ENCODE data around the gene GRK5. TPM values are rescaled to one million over a fixed set of nuclear protein-coding genes. Genes with fewer than 3 reads are reported as not detected.
A peak's percentile ranks its signal among the peaks of the same experiment; 100 is the strongest.

Gene GRK5
- total RNA-seq, 1 donor from 2014 or later: 25.3 TPM

DNA sequence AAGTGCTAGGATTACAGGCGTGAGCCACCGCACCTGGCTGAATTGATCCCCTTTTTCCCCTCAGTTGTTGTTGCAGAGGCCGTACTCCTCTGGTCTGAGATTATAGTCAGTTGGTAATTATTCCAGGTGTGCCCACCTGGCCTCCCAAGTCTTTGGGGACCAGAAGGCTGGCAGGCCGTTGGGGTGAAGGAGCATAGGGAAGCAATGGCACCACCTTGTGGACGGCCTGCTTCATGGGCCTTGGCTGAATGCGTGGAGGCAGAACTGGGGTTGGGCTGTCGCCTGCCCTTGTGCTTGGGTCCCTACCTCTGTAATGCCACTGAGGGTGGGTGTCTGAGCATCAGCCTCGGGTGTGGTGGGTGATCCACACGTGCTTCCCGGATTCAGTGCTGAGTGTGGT is 209.5 kb downstream of the GRK5 start:
- H3K4me3 Mint-ChIP-seq: no peak overlapping the region
- no peaks in the 10 kb centered on the region for H3K4me1 Mint-ChIP-seq (ENCODE audit: low read depth)
- intact Hi-C loops (cut with micrococcal nuclease): loop anchor here (1.0 kb wide), 6 partner anchors 102 to 285 kb away; partner anchors contain the start of gene SFXN4
- H3K36me3 Mint-ChIP-seq (ENCODE audit: low read depth): peaks cover 8% of the 10 kb centered on the region
- H3K9me3 Mint-ChIP-seq: no peaks in the 10 kb centered on the region
- H3K27ac Mint-ChIP-seq: no peak overlapping the region
- DNase-seq (ENCODE audit: low spot score): peak; percentile 51
- H3K27me3 Mint-ChIP-seq (ENCODE audit: insufficient read depth): no peaks in the 10 kb centered on the region

DNA sequence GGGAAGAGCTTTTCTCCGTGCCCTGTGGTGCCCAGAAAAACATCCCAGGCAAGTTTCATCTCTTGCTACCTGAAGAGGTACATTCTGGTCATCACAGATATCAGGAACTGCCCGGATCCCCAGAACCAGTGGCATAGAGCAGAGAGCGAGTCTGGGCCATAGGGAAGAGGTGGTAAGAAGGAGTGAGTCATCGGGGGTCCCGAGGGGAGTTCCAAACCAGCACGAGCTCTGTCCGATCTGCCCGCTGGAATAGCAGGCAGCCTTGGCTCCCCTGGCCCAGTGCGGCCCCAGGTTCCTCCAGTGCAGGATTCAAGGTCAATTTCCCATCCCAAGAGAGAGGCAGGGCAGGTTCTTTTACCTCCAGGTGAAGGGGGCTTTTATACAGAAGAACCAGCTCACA is 210.5 kb downstream of the GRK5 start:
- H3K27me3 Mint-ChIP-seq (ENCODE audit: insufficient read depth): no peaks in the 10 kb centered on the region
- peaks cover 8% of the 10 kb centered on the region for H3K36me3 Mint-ChIP-seq (ENCODE audit: low read depth)
- no peak overlapping the region for H3K4me3 Mint-ChIP-seq
- intact Hi-C loops (cut with micrococcal nuclease): loop anchor here (1.0 kb wide), 6 partner anchors 103 to 286 kb away; partner anchors contain the start of gene SFXN4
- H3K9me3 Mint-ChIP-seq: no peaks in the 10 kb centered on the region
- no peak for DNase-seq (ENCODE audit: low spot score)
- no peaks in the 10 kb centered on the region for H3K4me1 Mint-ChIP-seq (ENCODE audit: low read depth)
- H3K27ac Mint-ChIP-seq: no peak overlapping the region

GRCh38 chr10:119418362-119418761 is 211.0 kb downstream of the GRK5 start:
- intact Hi-C loops (cut with micrococcal nuclease): no loop called here
- Mint-ChIP-seq H3K27ac (no peak overlapping the region), H3K9me3 (no peaks in the 10 kb centered on the region), H3K27me3 (ENCODE audit: insufficient read depth) (no peaks in the 10 kb centered on the region), H3K36me3 (ENCODE audit: low read depth) (peaks cover 8% of the 10 kb centered on the region), H3K4me3 (no peak overlapping the region), H3K4me1 (ENCODE audit: low read depth) (no peaks in the 10 kb centered on the region)
- DNase-seq (ENCODE audit: low spot score): no peak

- no peaks in the 10 kb centered on the region for H3K4me1 Mint-ChIP-seq (ENCODE audit: low read depth)
Observed at GRCh38 chr10:119419931-119420330, 212.6 kb downstream of the GRK5 start.

DNA sequence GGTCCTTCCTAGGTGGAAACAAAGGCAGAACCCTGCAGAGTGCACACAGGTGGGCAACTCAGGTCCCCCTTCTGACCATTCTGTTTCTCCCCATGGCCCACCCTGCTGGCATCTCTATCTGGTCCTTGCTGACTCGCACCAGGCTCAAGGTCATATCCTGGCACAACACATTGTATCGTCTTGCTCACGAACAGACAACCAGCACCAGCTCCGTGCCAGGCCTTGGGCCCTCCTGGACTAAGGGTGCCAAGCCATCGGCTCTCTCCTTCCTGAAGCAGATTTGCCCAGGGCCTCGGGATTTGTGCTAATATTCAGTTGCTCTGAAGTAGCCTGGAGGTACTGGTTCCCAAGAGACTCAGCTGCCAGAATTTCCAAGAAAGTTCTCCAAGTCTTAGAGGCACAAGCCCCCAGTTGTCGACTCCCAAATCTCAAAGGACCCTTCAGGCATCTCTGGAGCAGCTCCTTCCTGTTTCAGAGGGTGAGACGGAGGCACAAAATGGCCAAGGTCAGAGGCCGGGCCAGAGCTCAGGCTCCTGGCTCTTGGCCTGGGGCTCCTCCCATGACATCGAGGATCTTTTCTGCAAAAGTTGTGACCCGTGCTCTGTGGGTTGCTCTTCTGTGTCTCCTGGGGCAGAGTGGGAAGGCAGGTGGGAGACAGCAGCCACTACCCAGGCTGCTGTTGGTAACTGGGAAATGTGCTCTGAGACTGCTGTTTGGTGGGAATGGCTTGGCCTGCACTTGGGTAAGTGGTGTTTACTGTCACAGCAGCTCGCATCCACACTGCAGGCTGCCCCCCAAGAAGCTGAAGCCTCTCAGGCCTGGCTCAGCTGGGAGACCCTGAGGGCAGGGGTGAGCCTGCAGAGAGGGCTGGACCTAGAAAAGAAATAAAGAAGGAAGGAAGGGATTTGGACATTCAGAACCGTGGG is 213.8 kb downstream of the GRK5 start:
- no peaks in the 10 kb centered on the region for H3K9me3 Mint-ChIP-seq
- no peak overlapping the region for H3K4me3 Mint-ChIP-seq
- peaks cover 17% of the 10 kb centered on the region for H3K36me3 Mint-ChIP-seq (ENCODE audit: low read depth)
- intact Hi-C loops (cut with micrococcal nuclease): no loop called here
- H3K27me3 Mint-ChIP-seq (ENCODE audit: insufficient read depth): no peaks in the 10 kb centered on the region
- no peaks in the 10 kb centered on the region for H3K4me1 Mint-ChIP-seq (ENCODE audit: low read depth)
- DNase-seq (ENCODE audit: low spot score): no peak
- peak overlapping the region; percentile 57 for H3K27ac Mint-ChIP-seq

More at GRCh38 chr10:119419931-119420330, 212.6 kb downstream of the GRK5 start:
- Mint-ChIP-seq H3K9me3 (no peaks in the 10 kb centered on the region), H3K27ac (no peak overlapping the region), H3K36me3 (ENCODE audit: low read depth) (peaks cover 13% of the 10 kb centered on the region), H3K27me3 (ENCODE audit: insufficient read depth) (no peaks in the 10 kb centered on the region), H3K4me3 (no peak overlapping the region)
- DNase-seq (ENCODE audit: low spot score): no peak
- intact Hi-C loops (cut with micrococcal nuclease): no loop called here

DNA sequence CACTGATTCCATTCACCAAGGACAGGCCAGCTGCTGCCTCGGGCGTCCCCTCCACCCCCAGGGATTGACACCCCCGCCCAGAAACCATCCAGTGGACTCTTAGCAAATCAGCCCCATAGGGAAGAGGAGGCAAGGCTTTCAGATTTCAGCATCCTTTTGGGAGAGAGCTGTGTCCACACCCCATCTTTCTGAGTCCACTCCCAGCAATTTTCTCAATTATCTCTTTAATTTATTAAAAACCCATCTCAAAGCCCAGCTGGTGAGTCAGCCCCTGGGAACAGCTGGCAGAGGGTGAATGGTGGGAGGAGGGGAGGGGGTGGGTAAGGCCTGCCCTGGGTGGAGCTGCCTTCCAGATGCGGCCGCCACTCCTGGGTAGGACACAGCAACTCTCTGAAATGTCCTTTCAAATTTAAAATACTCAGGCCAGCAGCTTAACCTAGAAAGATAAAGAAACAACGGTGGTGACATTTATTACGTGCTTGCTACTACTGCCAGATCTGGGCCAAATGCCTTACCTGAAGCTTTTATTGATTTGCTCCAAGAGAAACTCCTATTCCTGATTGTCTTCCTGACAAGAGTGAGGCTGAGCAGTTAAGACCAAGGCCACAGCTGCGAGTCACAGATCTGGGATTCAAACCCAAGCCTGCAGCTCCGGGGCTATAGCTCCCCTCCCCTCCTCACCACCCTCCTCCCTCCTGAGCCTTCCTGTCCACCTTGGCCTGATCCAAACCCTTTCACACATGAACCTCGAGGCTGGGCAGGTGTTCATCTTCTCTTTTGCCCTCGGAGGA is 214.7 kb downstream of the GRK5 start:
- Mint-ChIP-seq H3K4me1 (ENCODE audit: low read depth) (no peaks in the 10 kb centered on the region), H3K27ac (peak overlapping the region; percentile 57), H3K9me3 (no peaks in the 10 kb centered on the region), H3K4me3 (no peak overlapping the region), H3K27me3 (ENCODE audit: insufficient read depth) (no peaks in the 10 kb centered on the region), H3K36me3 (ENCODE audit: low read depth) (peaks cover 16% of the 10 kb centered on the region)
- intact Hi-C loops (cut with micrococcal nuclease): no loop called here
- no peak for DNase-seq (ENCODE audit: low spot score)

GRCh38 chr10:119422682-119423509 is 215.5 kb downstream of the GRK5 start:
- no peaks in the 10 kb centered on the region for H3K27me3 Mint-ChIP-seq (ENCODE audit: insufficient read depth)
- H3K27ac Mint-ChIP-seq: no peak overlapping the region
- peaks cover 12% of the 10 kb centered on the region for H3K36me3 Mint-ChIP-seq (ENCODE audit: low read depth)
- no peak overlapping the region for H3K4me3 Mint-ChIP-seq
- DNase-seq (ENCODE audit: low spot score): no peak
- H3K4me1 Mint-ChIP-seq (ENCODE audit: low read depth): no peaks in the 10 kb centered on the region
- H3K9me3 Mint-ChIP-seq: no peaks in the 10 kb centered on the region
- intact Hi-C loops (cut with micrococcal nuclease): no loop called here

GRCh38 chr10:119423510-119424257 is 216.3 kb downstream of the GRK5 start:
- DNase-seq (ENCODE audit: low spot score): no peak
- Mint-ChIP-seq H3K36me3 (ENCODE audit: low read depth) (peaks cover 12% of the 10 kb centered on the region), H3K4me1 (ENCODE audit: low read depth) (no peaks in the 10 kb centered on the region), H3K27me3 (ENCODE audit: insufficient read depth) (no peaks in the 10 kb centered on the region), H3K27ac (no peak overlapping the region), H3K4me3 (no peak overlapping the region), H3K9me3 (no peaks in the 10 kb centered on the region)
- intact Hi-C loops (cut with micrococcal nuclease): no loop called here

- Mint-ChIP-seq H3K9me3 (no peaks in the 10 kb centered on the region), H3K27me3 (ENCODE audit: insufficient read depth) (no peaks in the 10 kb centered on the region), H3K4me1 (ENCODE audit: low read depth) (no peaks in the 10 kb centered on the region), H3K36me3 (ENCODE audit: low read depth) (peaks cover 15% of the 10 kb centered on the region), H3K27ac (no peak overlapping the region), H3K4me3 (no peak overlapping the region)
- intact Hi-C loops (cut with micrococcal nuclease): no loop called here
- DNase-seq (ENCODE audit: low spot score): no peak
Observed at GRCh38 chr10:119424258-119424975, 217.0 kb downstream of the GRK5 start.

GRCh38 chr10:119425102-119425880 is 217.9 kb downstream of the GRK5 start:
- intact Hi-C loops (cut with micrococcal nuclease): no loop called here
- Mint-ChIP-seq H3K4me3 (no peak overlapping the region), H3K9me3 (no peaks in the 10 kb centered on the region), H3K27ac (no peak overlapping the region), H3K36me3 (ENCODE audit: low read depth) (peaks cover 19% of the 10 kb centered on the region), H3K27me3 (ENCODE audit: insufficient read depth) (no peaks in the 10 kb centered on the region), H3K4me1 (ENCODE audit: low read depth) (no peaks in the 10 kb centered on the region)
- DNase-seq (ENCODE audit: low spot score): no peak

GRCh38 chr10:119425881-119426170 is 218.5 kb downstream of the GRK5 start:
- intact Hi-C loops (cut with micrococcal nuclease): no loop called here
- Mint-ChIP-seq H3K27ac (no peak overlapping the region), H3K36me3 (ENCODE audit: low read depth) (peaks cover 24% of the 10 kb centered on the region), H3K4me3 (no peak overlapping the region), H3K9me3 (no peaks in the 10 kb centered on the region), H3K4me1 (ENCODE audit: low read depth) (no peaks in the 10 kb centered on the region), H3K27me3 (ENCODE audit: insufficient read depth) (no peaks in the 10 kb centered on the region)
- DNase-seq (ENCODE audit: low spot score): no peak

All from activated T-helper 1 cell treated with anti-CD3 and anti-CD28 coated beads, Interleukin-12 subunit alpha, Interleukin-12 subunit beta, Interleukin-2, Interleukin-4 antibody, amounts not matched to agents 30 ng/mL and 10 ng/mL and 1 ng/mL, durations not matched to agents 14 hours and 24 hours and 36 hours (primary cell).